SU-DHL-6 (cell line): ENCODE measurements around the gene IGIP.

Experiments used
- H2AFZ ChIP-seq: fragments of 200-600 bp; sonication (generic); 2 replicates; pipeline ENCODE4 v1.6.1; 2014; ENCODE audit warnings: low read depth, mild to moderate bottlenecking, moderate library complexity, mixed read lengths, antibody characterized with exemption, low read length; ENCODE audit not compliant: severe bottlenecking
- H3F3A ChIP-seq: fragments of 200-600 bp; shearing (Covaris generic); 2 replicates; pipeline ENCODE4 v1.6.0; 2016; ENCODE audit warnings: antibody characterized with exemption, mild to moderate bottlenecking; ENCODE audit not compliant: insufficient read depth
- H3K27ac ChIP-seq: fragments of 200-600 bp; sonication (generic); 2 replicates; pipeline ENCODE4 v1.5.1; 2016; ENCODE audit warnings: low read depth, mild to moderate bottlenecking, low read length, moderate library complexity, mixed read lengths
- H3K27me3 ChIP-seq: fragments of 200-600 bp; sonication (generic), shearing (Covaris generic); 2 replicates; pipeline ENCODE4 v1.6.0; 2014; ENCODE audit warnings: mild to moderate bottlenecking, low read length
- H3K36me3 ChIP-seq: fragments of 200-600 bp; sonication (generic); 2 replicates; pipeline ENCODE4 v1.6.1; 2014; ENCODE audit warnings: mild to moderate bottlenecking, low read length, mixed read lengths
- H3K4me2 ChIP-seq: fragments of 300-600, 200-600 bp; shearing (Covaris generic), sonication (generic); 2 replicates; pipeline ENCODE4 v1.6.0; 2014; ENCODE audit warnings: low read length, low read depth, mild to moderate bottlenecking; ENCODE audit not compliant: poor library complexity, severe bottlenecking
- H3K4me3 ChIP-seq: fragments of 200-600 bp; sonication (generic); 2 replicates; pipeline ENCODE4 v1.5.1; 2014; ENCODE audit warnings: antibody characterized with exemption, low read length, mild to moderate bottlenecking, mixed read lengths; ENCODE audit not compliant: insufficient read depth, poor library complexity, severe bottlenecking
- H3K79me2 ChIP-seq: fragments of 200-600 bp; sonication (generic); 2 replicates; pipeline ENCODE4 v1.6.1; 2014; ENCODE audit warnings: mild to moderate bottlenecking, low read length, moderate library complexity; ENCODE audit not compliant: insufficient read depth
- H3K9ac ChIP-seq: fragments of 200-600 bp; sonication (generic); 2 replicates; pipeline ENCODE4 v1.7.0; 2014; ENCODE audit warnings: mild to moderate bottlenecking, low read length
- H3K9me2 ChIP-seq: fragments of 200-600 bp; sonication (generic); replicated peaks from 2 replicates; pipeline ENCODE4 v1.6.1; 2014; ENCODE audit warnings: low read length; ENCODE audit not compliant: insufficient read depth
- H3K9me3 ChIP-seq: fragments of 200-600 bp; sonication (generic); 2 replicates; pipeline ENCODE4 v1.6.1; 2014; ENCODE audit warnings: low read length, mixed read lengths; ENCODE audit not compliant: insufficient read depth
- H4K20me1 ChIP-seq: fragments of 200-600 bp; sonication (generic); 2 replicates; pipeline ENCODE4 v1.6.1; 2014; ENCODE audit warnings: low read depth, mild to moderate bottlenecking, antibody characterized with exemption, low read length, moderate library complexity, mixed read lengths
- EZH2phosphoT487 ChIP-seq: fragments of 200-600 bp; sonication (generic), shearing (Covaris generic); conservative IDR thresholded peaks from 2 replicates; pipeline ENCODE4 v1.6.1; 2018; ENCODE audit warnings: mild to moderate bottlenecking, antibody characterized with exemption, low read length, moderate library complexity, mixed read lengths
- TF ChIP-seq, protein P1 (sequence below): fragments of 200-600 bp; sonication (generic); IDR thresholded peaks from one replicate; pipeline ENCODE4 v1.5.1; 2017; ENCODE audit warnings: antibody characterized with exemption, mild to moderate bottlenecking, low read length, moderate library complexity; ENCODE audit not compliant: insufficient read depth, poor library complexity, severe bottlenecking

The IGIP gene

DNA sequence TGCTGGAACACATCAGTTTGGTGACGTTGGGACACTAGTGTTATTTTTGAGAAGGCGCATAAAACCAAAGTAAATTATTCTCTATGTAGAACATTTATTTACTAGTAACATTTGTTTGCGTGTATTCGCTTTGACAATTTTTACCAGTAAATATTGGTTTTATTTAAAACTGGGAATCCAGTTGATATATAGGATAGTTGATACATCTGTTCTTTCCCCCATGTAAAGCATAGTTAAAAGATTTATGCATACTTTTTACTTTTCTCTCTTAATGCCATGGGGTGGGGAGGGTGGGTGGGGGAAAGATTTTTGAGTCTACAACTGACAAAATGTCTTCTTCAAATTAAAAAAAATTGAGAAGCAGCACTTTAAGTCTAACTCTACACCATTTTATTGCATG, at the start of gene IGIP:
Gene IGIP, plus strand, starts transcription at position 301 of the 400 bp plus-strand sequence. CDS start 2,540 bp downstream, outside the sequence.
- H3K4me3 ChIP-seq: no peak within 1 kb of the TSS
- no peak within 1 kb of the TSS for H2AFZ ChIP-seq
- TF ChIP-seq EZH2phosphoT487: no peak
- TF ChIP-seq, protein P1, sequence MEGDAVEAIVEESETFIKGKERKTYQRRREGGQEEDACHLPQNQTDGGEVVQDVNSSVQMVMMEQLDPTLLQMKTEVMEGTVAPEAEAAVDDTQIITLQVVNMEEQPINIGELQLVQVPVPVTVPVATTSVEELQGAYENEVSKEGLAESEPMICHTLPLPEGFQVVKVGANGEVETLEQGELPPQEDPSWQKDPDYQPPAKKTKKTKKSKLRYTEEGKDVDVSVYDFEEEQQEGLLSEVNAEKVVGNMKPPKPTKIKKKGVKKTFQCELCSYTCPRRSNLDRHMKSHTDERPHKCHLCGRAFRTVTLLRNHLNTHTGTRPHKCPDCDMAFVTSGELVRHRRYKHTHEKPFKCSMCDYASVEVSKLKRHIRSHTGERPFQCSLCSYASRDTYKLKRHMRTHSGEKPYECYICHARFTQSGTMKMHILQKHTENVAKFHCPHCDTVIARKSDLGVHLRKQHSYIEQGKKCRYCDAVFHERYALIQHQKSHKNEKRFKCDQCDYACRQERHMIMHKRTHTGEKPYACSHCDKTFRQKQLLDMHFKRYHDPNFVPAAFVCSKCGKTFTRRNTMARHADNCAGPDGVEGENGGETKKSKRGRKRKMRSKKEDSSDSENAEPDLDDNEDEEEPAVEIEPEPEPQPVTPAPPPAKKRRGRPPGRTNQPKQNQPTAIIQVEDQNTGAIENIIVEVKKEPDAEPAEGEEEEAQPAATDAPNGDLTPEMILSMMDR: no peak
- 0 out of 2 replicates have a peak, but pooled peaks cover 5% of the 10 kb centered on the region for H3K79me2 ChIP-seq
- no peaks in the 10 kb centered on the region for H3K36me3 ChIP-seq
- H4K20me1 ChIP-seq: peaks cover 19% of the 10 kb centered on the region
- H3K9me3 ChIP-seq: no peaks in the 10 kb centered on the region
- H3K27ac ChIP-seq: no peak within 1 kb of the TSS
- no peaks in the 10 kb centered on the region for H3K27me3 ChIP-seq
- H3F3A ChIP-seq: no peaks in the 10 kb centered on the region
- H3K4me2 ChIP-seq: no peak within 1 kb of the TSS
- no peaks in the 10 kb centered on the region for H3K9me2 ChIP-seq
- H3K9ac ChIP-seq: no peak within 1 kb of the TSS

DNA sequence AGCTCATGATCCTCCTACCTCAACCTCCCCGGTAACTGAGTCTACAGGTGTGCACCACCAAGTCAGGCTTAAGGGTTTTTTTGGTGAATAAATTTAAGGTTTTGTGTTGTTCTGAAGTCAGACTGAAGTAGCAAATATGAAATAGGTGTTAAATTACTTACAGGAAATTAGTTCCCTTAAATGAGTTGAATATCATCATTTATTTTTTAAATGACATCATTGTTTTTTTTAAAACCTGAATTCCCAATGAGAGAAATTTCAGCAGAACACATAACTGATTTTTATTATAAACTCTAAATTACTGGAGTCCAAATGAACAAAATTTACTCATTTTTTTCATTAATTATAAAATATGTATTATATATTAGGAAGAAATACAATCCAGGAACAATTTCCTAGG, 49.6 kb upstream of the IGIP start:
- H3K9me2 ChIP-seq: no peaks in the 10 kb centered on the region
- TF ChIP-seq, protein P1: no peak
- no peak for TF ChIP-seq EZH2phosphoT487
- no peaks in the 10 kb centered on the region for H3F3A ChIP-seq
- H3K4me2 ChIP-seq: no peak overlapping the region
- H2AFZ ChIP-seq: no peak overlapping the region
- no peaks in the 10 kb centered on the region for H3K79me2 ChIP-seq
- no peak overlapping the region for H3K27ac ChIP-seq
- no peak overlapping the region for H3K4me3 ChIP-seq
- H4K20me1 ChIP-seq: no peaks in the 10 kb centered on the region
- no peaks in the 10 kb centered on the region for H3K9me3 ChIP-seq
- no peaks in the 10 kb centered on the region for H3K27me3 ChIP-seq
- no peak overlapping the region for H3K9ac ChIP-seq
- H3K36me3 ChIP-seq: no peaks in the 10 kb centered on the region

DNA sequence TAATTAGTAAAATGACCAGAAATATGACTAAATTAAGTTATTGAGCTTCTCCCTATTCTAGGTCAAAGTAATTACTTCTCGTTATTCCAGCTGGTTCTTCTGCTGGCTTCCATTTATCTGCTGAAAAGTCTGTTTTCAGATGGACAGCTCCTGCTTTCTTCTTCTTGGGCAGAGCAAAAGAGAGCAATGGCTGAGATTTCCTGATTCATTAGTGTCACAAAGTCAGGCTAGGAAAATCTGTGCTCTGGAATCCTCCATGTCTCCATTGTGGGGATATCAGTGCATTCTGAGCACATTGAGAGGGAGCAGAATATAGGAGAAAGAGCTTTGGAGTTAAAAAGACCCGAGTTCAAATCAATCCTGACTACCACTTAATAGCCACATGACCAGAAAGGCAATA, 48.9 kb upstream of the IGIP start:
- TF ChIP-seq, protein P1: no peak
- TF ChIP-seq EZH2phosphoT487: no peak
- Histone ChIP-seq H3K4me2 (no peak overlapping the region), H3K4me3 (no peak overlapping the region)

DNA sequence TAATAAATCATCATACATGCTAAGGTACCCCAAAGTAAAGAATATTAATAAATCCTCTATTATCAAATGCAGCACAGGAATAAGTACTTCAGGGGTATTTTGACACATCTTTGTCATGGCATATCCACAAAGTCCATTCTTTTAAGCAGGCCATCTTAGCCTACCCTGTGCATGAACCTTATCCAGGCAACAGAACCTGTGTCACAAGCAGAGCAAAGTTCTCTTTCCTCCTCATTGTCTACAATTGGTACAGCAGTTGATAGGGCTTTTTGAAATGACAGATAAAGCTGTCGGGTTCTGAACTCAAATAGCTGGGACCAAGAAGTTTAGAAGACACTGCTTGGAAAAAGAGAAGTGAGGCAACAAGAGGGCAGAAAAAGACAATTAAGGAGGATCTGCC, 42.6 kb upstream of the IGIP start:
- H3K27me3 ChIP-seq: no peaks in the 10 kb centered on the region
- no peaks in the 10 kb centered on the region for H3K9me2 ChIP-seq
- H3K27ac ChIP-seq: no peak overlapping the region
- H3K9ac ChIP-seq: no peak overlapping the region
- no peak overlapping the region for H3K4me2 ChIP-seq
- H4K20me1 ChIP-seq: no peaks in the 10 kb centered on the region
- no peak overlapping the region for H3K4me3 ChIP-seq
- no peaks in the 10 kb centered on the region for H3F3A ChIP-seq
- TF ChIP-seq EZH2phosphoT487: no peak
- TF ChIP-seq, protein P1: no peak
- H3K9me3 ChIP-seq: no peaks in the 10 kb centered on the region
- no peak overlapping the region for H2AFZ ChIP-seq
- no peaks in the 10 kb centered on the region for H3K36me3 ChIP-seq
- H3K79me2 ChIP-seq: no peaks in the 10 kb centered on the region

More for the DNA sequence above, 48.9 kb upstream of the IGIP start:
- no peak overlapping the region for H2AFZ ChIP-seq
- H3F3A ChIP-seq: no peaks in the 10 kb centered on the region
- H3K9ac ChIP-seq: no peak overlapping the region
- H3K9me2 ChIP-seq: no peaks in the 10 kb centered on the region
- H3K79me2 ChIP-seq: no peaks in the 10 kb centered on the region
- no peak overlapping the region for H3K27ac ChIP-seq
- H4K20me1 ChIP-seq: no peaks in the 10 kb centered on the region
- H3K27me3 ChIP-seq: no peaks in the 10 kb centered on the region
- H3K36me3 ChIP-seq: no peaks in the 10 kb centered on the region
- H3K9me3 ChIP-seq: no peaks in the 10 kb centered on the region
